Measurements from ENCODE around the gene RPS25.

DNA sequence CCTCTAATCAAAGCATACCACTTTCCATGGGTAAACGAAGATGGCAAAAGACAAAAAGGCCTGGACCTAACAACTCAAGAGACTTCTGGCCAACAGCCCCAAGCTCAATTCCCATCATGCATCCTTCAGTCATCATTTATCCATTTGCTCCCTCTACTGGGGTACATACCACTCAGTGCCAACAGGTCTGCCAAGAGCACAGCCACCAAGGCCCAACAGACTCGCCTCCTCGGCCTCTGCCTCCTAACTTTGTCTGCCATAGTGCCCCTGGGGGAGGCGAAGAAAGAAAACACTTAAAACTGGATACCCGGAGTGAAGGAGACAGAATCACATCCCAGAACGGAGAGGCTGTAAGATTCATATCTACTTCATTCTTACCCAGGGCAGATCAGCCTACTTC, 37.8 kb upstream of the RPS25 start:
- TF ChIP-seq, protein P1, sequence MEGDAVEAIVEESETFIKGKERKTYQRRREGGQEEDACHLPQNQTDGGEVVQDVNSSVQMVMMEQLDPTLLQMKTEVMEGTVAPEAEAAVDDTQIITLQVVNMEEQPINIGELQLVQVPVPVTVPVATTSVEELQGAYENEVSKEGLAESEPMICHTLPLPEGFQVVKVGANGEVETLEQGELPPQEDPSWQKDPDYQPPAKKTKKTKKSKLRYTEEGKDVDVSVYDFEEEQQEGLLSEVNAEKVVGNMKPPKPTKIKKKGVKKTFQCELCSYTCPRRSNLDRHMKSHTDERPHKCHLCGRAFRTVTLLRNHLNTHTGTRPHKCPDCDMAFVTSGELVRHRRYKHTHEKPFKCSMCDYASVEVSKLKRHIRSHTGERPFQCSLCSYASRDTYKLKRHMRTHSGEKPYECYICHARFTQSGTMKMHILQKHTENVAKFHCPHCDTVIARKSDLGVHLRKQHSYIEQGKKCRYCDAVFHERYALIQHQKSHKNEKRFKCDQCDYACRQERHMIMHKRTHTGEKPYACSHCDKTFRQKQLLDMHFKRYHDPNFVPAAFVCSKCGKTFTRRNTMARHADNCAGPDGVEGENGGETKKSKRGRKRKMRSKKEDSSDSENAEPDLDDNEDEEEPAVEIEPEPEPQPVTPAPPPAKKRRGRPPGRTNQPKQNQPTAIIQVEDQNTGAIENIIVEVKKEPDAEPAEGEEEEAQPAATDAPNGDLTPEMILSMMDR (IDR thresholded peaks at IDR 0.05): no peak
- TF ChIP-seq POLR2A (IDR thresholded peaks at IDR 0.05) (no peak), POLR2AphosphoS5 (IDR thresholded peaks at IDR 0.05) (no peak), EP300 (IDR thresholded peaks at IDR 0.05) (no peak)
